Middle frontal gyrus (tissue), 1 donor: ENCODE data around the gene TPCN2.
A peak's percentile ranks its signal among the peaks of the same experiment; 100 is the strongest.

Experiments used
- DNase-seq: peaks from one replicate; pipeline ENCODE4 v3.0.0-alpha.2; 2015; ENCODE audit warnings: low spot score; ENCODE audit errors: extremely low spot score

Gene TPCN2

DNA sequence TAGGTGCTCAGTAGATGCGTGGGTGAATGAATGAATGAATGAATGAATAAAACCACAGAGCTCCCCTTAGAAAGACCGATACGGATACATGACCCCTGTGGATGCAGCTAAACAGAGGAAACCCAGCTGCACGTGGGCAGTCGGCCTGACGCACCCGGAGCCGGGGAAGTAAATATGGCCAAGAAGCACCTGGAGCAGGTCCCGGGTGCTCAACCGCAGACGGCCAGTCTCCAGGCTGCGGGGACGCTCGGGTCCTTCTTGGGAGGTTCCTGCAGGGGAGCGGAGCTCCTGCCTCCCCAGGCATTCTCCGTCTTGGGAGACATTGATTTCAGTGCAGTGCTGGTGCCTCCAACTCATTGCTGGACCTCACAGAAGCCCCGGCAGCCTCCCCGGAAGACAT, 11.7 kb upstream of the TPCN2 start:
- no peak for DNase-seq

DNA sequence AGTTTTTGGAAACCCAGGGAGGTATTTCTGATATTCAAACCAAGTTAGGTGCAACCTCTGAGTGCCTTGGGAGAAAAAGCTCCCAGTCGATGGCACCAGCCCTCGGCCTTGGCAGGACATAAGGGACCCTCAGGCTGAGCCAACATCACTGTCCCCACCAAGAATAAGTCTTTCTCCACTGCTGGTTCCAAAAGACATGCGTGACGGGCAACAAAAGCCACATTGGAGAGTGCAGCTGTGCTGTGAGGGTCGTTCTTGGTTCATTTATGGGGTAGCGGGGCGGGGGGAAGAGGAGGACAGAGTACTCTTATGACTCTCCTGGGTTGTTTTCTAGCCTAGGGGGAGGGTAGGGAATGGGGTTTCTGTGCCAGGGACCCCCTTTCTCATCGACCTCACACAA, 11.2 kb upstream of the TPCN2 start:
- DNase-seq: no peak

DNA sequence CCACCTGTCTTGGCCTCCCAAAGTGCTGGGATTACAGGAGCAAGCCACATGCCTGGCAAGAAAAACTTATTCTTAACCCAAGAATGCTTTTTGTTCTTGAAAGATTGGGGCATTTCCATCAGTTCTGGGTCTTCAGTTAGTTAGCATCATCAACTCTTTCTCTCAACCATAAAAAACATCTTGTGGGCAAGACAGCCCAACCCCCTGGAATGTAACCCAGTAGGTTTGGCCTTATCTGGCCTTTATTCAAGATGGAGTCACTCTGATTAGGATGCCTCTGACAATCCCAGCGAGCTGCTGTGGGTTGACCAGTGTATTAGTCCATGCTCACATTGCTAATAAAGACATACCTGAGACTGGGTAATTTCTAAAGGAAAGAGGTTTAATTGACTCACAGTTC, 9.2 kb upstream of the TPCN2 start:
- no peak for DNase-seq

DNA sequence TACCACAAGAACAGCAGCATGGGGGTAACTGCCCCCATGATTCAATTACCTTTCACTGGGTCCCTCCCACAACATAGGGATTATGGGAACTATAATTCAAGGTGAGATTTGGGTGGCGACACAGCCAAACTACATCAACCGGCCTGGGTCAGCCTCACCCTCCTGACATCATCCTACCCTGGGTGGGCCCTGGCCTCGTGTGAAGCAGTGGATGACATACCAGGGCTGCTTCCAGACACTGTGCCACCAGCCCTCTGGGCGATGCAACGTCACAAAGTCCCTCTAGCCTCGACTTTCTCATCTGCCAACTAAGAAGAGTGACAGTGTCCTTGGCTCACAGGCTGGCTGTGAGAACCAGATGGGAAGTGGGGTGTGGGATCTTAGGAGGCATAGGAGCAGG, 8.7 kb upstream of the TPCN2 start:
- no peak for DNase-seq

DNA sequence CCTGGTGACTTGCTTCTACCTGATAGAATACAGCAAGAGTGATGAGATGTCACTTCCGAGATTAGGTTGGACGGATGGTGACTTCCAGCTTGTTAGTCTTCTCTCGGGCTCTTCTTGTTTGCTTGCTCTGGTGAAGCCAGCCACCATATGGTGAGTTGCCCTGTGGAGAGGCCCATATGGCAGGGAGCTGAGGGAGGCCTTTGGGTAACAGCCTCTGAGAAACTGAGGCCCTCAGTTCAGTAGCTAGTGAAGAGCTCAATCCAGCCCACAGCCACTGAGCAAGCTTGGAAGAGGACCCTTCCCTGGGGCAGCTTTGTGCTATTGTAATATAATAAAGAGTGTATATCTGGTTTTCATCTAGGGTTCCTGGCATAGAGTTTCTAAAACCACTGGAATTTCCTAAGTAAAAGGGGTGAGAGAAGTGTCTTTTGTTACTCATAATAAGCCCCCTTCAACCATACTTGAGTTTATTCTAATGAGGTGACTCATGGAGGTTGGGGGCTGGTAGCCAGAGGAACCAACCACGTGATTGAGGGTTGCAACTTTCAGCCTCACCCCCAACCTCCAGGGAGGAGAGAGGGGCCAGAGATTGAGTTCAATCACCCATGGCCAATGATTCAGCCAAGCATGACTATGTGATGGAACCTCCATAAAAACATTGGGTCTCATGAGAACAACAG, 8.0 kb upstream of the TPCN2 start:
- DNase-seq: no peak

DNA sequence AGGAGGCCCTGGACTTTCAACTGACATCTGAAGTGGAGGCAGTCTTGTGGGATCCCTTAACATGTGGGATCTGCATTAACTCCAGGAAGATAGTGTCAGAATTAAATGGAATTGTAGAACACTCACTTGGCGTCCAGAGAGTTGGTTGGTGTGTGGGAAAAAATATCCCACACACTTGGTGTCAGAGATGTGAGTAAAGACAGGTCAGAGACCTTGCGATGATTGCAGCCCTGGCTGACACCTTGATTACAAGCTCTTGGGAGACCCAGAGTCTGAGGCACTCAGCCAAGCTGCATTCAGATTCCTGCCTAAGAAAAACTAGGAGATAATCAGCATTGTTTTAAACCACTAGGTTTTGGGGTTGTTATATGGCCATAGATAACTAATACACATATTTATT, 7.2 kb upstream of the TPCN2 start:
- DNase-seq: no peak

DNA sequence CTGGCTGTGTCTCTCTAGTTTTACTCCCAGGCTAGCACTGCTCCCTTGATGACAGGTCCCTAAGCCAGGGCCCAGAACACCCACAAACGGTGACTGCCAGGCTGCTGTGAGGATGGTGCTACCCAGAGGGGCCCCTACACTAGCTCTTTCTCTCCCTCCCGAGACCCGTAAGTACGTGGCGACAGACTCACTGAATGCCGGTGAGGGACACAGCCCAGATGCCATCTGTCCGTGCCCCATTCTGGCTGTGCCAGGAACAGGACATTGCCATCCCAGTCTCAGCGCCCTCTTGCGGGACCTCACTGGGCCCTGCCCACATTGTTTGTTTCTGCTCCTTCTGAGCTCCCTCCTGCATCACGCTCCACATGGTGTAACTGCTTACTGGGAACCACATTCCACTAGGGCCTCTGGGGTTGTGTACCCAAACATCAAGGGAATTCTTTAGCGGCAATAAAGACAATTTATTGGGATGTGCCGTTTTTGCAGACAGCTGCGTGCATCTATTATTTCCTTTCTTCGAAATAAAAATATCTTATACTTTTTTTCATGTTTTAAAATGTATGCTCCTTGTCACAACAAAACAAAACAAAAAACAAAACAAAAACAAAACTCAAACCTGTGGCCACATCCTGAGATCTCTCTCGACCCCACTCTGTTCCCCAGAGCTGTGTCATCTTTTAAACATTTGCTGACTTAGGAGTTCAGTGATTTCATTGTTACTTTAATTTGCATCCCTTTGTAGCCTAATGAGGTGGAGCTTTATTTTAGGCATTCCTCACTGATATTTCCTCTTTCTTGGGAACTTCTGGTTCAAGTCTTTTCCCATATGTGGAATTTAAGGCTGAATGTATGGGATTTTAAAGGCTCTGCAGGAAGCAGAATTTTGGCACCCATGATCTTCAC, 4.4 kb upstream of the TPCN2 start:
- DNase-seq: peak; percentile 24

DNA sequence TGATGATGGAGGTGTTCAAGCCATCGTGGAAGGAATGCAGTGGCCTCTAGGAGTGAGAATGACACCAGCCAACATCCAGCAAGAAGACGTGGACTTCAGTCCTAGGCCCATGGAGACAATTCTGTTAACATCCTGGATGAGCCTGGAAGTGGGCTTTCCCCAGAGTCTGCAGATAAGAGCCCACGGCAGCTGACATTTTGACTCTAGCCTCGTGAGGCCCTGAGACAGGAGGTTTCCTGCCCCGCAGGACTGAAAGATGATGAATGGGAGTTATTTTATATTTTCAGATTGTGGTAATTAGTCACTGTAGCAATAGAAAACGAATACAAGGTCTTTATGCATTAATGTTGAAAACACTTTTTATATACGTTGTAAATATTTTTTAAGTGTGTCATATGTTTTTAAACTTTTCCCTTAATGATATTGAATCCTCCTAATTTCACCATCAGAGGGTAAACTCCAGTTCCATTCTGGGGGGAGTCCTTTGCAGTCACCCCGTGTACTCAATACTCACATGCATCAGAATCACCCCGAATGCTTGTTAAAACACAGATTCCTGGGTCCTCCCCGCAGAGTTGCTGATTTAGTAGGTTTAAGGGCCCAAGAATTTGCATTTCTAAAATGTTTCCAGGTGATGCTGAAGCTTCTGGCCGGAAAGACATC, 570 bp upstream of the TPCN2 start:
- no peak for DNase-seq

DNA sequence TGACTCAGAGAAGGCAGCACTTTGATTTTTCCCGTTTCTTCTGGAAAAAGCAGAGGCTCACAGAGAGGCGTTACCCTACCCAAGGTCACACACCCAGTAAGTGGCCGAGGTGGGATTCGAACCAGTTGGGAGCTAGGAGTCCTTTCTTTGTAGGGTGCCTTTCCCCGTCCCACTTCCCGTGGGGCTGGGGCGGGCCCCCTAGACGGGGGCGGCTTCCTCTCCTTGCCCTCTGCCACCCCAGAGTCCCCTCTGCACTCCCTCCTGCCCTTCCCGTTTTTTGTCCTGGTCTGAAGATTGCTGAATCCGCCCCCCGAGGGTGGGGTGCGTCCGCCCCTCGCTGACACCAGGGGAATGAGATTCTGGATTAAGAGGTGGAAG, 747 bp downstream of the TPCN2 start:
- DNase-seq: no peak

DNA sequence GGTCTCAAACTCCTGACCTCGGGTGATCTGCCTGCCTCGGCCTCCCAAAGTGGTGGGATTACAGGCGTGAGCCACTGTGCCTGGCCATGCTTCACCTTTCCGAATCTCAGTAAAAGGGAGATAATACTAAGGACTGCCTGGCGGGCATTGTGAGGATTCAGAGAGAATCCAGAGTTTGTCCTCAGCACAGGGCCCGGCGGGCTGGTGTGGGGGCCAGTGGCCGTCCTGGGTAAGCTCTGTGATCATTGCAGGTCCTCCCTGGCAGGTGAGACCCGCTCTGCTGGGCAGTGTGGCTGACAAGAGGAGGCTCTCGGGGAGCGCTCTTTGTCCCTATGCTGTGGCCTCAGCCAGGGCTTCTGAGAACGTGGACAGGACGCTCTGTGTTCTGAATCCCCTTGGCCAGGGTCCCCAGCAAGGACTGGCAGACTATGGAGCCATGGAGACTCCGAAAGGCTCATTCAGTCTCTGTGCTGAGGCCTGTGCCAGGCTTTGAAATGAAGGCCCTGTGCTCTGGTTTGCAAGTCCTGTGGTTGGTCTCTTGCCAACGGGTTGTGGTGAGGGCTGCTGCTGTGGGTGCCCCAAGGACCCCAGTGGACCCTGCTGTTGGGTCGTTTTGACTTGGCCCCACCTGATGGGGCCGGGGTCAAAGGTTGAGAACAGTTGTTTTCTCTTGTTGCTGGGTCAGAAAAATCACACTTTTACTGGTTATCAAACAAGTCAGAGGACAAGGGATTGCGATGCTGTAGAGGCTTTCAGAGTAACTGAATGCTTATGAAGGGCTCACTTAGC, 2.1 kb downstream of the TPCN2 start:
- DNase-seq: no peak

DNA sequence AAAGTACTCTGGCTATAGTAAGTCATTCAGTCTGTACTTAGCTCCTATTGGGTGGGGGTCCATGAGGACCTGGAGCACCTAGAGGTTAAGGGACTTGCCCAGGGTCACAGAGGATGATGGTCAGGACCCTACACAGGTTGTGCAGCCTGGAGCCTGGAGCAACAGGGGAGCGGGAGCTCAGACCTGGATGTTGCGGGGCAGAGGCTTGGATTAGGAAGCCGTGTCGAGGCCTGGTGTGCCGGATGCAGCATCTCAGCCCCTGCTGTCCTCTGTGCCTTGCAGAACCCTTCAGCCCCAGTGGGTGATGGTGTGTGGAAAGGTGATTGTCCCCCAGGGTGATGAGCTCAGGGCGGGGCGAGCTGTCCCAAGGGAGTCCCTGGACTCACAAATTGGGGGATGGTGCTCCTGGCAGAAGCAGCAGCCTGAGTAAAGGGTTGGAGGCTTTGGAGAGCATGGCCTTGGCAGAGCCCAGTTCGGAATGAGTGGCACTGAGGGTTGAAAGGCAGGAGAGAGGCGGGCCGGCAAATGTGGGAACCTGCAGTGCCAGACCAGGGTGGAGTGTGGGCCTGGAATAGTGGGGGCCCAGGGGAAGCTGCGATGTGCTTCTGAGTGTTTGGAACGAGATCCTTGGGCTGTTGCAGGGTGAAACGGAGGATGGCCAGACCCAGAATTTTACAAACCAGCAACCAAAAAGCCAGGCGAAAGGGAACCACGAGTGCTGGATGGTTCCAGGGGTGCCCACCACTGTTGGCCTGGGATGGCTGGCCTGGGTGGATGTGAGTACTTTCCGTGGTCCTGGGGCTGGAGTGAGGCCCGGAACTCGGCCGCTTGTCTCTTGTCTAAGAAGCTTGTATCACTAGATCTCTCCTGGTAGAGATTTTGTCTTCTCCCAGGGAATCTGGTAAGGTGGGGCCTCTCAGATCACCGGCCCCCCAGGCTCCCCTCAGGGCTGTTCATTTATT, 2.9 kb downstream of the TPCN2 start:
- no peak for DNase-seq

DNA sequence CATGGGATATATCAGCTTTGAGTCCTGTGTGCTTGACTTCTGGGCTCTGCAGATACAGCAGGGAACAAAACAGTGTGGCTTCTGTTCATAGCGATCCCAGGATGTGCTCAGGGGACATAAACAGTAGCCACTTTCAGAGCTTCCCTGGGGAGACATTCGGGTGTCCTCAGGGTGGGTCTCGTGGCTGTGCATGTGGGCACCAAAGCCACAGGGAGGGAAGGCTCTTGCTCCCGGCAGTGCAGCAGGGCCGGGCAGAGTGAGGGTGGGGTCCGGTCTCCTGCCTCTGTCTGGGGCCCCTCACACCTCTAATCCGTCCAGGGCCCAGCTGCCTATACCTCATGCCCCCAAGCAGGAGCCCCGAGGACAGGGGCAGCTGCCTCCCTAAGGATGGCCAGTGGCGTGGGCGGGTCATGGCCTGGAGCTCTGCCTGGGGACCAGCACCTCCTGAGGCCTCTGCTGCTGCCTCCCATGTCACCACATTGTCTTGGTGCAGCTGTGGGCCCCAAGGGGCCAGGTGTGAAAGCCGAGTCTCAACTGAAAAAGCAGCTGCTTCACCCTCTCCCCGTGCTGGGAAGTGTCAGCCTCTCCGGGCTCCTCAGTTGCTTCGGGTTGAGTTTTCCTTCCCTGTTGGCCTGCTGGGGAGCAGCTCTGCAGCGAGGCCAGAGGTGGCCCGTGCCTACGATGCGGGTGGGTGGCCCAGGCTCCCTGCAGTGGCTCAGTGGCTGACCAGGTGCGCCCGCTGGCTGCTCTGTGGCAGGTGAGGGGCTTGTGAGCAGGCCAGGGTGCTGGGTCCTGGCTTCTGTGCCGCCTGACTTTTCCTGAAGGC, 3.8 kb downstream of the TPCN2 start:
- no peak for DNase-seq

DNA sequence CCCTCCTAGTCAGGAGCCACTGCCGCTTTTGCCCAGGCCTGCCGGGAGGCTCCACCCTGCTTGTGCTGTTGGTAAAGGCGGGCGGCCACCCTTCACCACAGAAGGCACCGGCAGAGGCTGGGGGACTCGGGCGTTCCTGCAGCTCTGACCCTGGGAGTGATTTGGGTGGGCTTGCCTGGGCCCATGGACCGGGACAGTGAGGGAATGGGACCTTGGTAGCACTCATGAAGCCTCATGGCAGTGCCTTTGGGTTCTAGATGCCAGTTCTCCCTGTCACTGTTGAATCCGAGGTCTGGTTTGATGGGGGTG, 4.4 kb downstream of the TPCN2 start:
- no peak for DNase-seq

DNA sequence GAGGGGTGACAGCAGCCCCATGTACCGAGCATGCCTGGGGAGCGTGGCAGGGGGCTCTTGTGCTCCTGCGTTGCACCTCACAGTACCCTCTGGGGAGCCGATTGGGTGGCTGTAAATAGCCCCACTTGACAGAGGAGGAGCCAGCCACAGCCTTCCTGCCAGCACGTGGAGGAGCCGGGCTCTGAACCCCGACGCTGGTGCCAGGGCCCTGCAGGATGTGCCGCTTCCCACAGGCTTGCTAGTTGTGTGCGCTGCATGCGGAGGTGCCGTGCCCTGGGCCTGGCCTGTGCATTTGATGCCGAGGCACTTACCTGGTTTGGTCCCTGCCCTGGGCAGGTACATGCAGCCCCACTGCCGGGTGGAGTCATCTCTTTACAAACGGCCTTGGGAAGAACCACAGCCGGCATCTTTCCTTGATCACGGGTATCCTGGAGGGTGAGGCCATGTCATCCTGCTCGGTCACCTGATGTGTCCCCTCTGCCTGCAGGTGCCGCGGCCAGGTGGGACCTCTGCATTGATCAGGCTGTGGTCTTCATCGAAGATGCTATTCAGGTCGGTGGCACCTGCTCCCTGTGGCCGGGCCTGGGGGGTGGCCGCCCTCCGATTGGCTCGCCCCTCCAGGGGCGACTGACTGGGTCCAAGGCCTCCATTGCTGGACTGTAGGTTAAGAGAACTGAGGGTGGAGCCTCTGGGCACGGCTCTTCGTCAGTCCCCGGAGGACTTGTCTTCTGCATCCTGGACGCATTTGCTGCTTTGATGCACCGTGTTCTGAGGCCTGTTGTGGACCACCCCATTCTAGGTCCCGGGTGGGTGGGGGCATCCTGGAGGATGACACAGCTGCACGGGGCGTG, 5.0 kb downstream of the TPCN2 start:
- DNase-seq: no peak

DNA sequence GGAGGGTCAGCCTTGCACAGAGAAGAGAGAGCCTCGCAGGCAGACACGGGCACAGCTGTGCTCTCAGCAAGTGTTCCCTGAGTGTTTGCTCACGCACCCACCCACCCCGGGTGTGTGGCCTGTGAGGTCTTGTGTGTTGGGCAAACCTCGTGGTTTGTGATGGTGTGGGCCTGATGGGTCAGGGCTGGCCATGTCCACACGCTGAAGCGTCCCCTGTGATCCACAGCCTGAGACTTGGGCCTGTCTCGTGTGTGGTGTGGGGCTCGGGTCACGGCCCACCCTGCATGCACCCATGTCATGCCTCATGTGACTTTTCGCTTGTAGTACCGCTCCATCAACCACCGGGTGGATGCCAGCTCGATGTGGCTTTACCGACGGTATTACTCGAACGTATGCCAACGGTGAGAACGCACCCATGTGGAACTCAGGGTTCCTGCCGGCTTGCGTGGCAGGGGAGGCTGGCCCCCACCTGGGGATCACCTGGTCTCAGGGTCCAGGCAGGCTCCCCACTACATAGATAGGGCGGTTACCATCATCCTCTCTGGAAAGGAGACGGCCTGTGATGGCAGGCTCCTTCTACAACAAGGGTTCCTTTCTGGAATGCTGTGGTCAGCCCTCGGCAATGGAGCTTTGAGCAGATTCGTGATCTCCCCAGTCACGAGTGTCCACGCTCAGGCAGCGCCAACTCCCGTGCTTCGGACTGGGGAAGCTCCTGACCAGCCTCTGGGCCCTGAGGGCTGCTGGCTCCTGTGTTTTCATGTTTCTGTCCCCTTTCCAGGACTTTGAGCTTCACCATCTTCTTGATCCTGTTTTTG, 5.9 kb downstream of the TPCN2 start:
- DNase-seq: no peak

DNA sequence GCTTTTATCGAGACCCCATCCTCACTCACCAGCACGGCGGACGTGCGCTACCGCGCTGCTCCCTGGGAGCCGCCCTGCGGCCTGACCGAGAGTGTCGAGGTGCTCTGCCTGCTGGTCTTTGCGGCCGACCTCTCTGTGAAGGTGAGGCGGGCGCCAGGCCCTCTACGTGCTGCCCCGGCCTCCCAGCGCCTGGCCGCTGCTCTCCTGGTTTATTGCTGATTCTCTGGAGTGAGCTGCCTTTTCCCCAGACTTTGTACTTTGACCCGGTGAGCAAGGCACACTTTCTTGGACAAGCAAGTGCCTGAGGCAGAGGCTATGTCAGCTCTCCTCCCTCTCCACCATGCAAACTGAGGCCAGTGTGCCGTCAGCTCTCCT, 6.5 kb downstream of the TPCN2 start:
- DNase-seq: no peak

DNA sequence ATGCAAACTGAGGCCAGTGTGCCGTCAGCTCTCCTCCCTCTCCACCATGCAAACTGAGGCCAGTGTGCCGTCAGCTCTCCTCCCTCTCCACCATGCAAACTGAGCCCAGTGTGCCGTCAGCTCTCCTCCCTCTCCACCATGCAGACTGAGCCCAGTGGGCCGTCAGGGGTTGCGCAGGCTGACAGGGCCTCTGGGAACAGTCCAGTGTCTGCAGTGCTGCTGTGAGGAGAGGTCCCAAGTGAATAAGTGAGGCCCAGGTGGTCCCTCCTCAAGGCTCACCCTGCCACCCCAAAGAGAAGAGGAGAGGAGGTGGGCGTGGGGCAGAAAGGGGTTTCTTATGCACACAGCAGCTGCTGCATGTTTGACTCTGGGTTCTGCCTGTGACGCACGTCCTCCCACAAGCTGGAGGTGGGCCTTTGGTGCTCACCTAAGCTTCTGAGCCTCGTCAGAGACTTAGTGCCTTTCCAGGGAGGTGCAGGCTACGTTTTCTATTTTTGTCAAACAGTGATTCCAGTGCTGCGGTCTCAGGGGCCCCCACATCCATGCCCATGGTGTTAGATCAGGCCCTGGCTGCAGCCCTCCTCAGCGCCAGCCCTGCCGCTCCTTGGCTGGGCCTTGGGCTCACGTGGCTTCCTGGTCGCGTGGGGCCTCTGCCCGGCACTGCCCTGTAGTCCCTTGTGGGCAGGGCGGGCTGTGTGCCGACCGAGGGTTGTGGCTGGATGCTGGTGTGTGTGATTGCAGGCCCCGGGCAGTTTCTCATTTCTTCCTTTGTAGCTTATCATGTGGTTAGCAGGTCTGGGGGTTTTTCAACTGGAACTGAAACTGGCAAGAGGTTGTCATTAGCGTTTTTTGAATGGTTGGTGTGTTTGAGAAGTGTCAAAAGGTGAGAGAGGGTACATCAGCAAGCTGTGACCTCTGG, 7.1 kb downstream of the TPCN2 start:
- no peak for DNase-seq
